CD14-positive monocyte (primary cell): Measurements from ENCODE around the gene CNTN5. TPM values are rescaled to one million over a fixed set of nuclear protein-coding genes. Genes with fewer than 3 reads are reported as not detected.

ENCODE experiments used
- DNase-seq, 3 donors: peaks; one replicate each; pipeline ENCODE4 v3.0.0-alpha.2; 2011 to 2022
- H2AFZ ChIP-seq: 2 replicates; pipeline ENCODE4 v1.6.0; 2012; ENCODE audit warnings: mild to moderate bottlenecking, low read depth, low read length, inconsistent platforms; ENCODE audit not compliant: insufficient read depth, poor library complexity, severe bottlenecking
- H3K27ac ChIP-seq, 2 donors: 1 replicate in 1 of 2; 2 replicates in 1 of 2; pipeline ENCODE4 v1.5.1; 2012 to 2013; ENCODE audit warnings: low read length in 2 of 2, control low read depth in 1 of 2, inconsistent platforms in 1 of 2, low read depth in 1 of 2, mild to moderate bottlenecking in 1 of 2
- H3K27me3 ChIP-seq, 2 donors: one replicate each; pipeline versions ENCODE4 v1.6.0 to v1.6.1; 2011 to 2013; ENCODE audit warnings: low read length in 2 of 2; ENCODE audit not compliant: control insufficient read depth in 2 of 2, insufficient read depth in 2 of 2
- H3K36me3 ChIP-seq, 2 donors: replicated peaks in 1 of 2; 1 replicate in 1 of 2; 2 replicates in 1 of 2; pipeline versions ENCODE4 v1.5.1 to v1.6.1; 2012 to 2013; ENCODE audit warnings: low read length in 2 of 2, control low read depth in 1 of 2, inconsistent platforms in 1 of 2, mild to moderate bottlenecking in 1 of 2; ENCODE audit not compliant: insufficient read depth in 2 of 2, control insufficient read depth in 1 of 2
- H3K4me1 ChIP-seq, 2 donors: 1 replicate in 1 of 2; 2 replicates in 1 of 2; pipeline versions ENCODE4 v1.5.1 to v1.6.1; 2012 to 2013; ENCODE audit warnings: low read length in 2 of 2, control low read depth in 1 of 2, inconsistent platforms in 1 of 2, mild to moderate bottlenecking in 1 of 2, moderate library complexity in 1 of 2; ENCODE audit not compliant: insufficient read depth in 2 of 2, control insufficient read depth in 1 of 2
- H3K4me2 ChIP-seq: replicated peaks from 2 replicates; pipeline ENCODE3; 2012; ENCODE audit warnings: low read length, moderate library complexity, mild to moderate bottlenecking; ENCODE audit not compliant: poor library complexity, severe bottlenecking; ENCODE audit errors: extremely low read depth
- H3K4me3 ChIP-seq, 3 experiments: fragments of 200-600 bp in 1 of 3; sonication (generic) in 1 of 3; replicated peaks in 1 of 3; 1 replicate in 2 of 3; 2 replicates in 1 of 3; pipeline ENCODE4 v1.5.1; 2011 to 2013; ENCODE audit warnings: low read length in 3 of 3, mild to moderate bottlenecking in 3 of 3, control low read depth in 2 of 3, low read depth in 2 of 3, inconsistent platforms in 1 of 3, moderate library complexity in 1 of 3
- H3K79me2 ChIP-seq: 2 replicates; pipeline ENCODE4 v1.6.0; 2012; ENCODE audit warnings: mild to moderate bottlenecking, control low read depth, inconsistent platforms, low read length, moderate library complexity; ENCODE audit not compliant: insufficient read depth
- H3K9ac ChIP-seq: 2 replicates; pipeline ENCODE4 v1.6.0; 2017; ENCODE audit warnings: low read length, mild to moderate bottlenecking; ENCODE audit not compliant: insufficient read depth, poor library complexity, severe bottlenecking
- H3K9me3 ChIP-seq, 2 donors: replicated peaks in 1 of 2; 1 replicate in 1 of 2; 2 replicates in 1 of 2; pipeline versions ENCODE4 v1.5.1 to v1.6.1; 2012 to 2013; ENCODE audit warnings: low read length in 2 of 2, control low read depth in 1 of 2; ENCODE audit not compliant: control insufficient read depth in 1 of 2, insufficient read depth in 1 of 2
- H4K20me1 ChIP-seq: 2 replicates; pipeline ENCODE4 v1.6.0; 2012; ENCODE audit warnings: mild to moderate bottlenecking, low read length, control low read depth, moderate library complexity; ENCODE audit not compliant: insufficient read depth
- H3K27ac Mint-ChIP-seq, 7 donors: one replicate each; pipeline ENCODE4 v1.8.0; 2020; ENCODE audit warnings: mild to moderate bottlenecking in 7 of 7, mixed read lengths in 7 of 7, moderate library complexity in 6 of 7, inconsistent platforms in 2 of 7
- H3K27me3 Mint-ChIP-seq, 3 donors: one replicate each; pipeline ENCODE4 v1.8.0; 2021 to 2022; ENCODE audit warnings: low read depth in 3 of 3, mild to moderate bottlenecking in 3 of 3, mixed read lengths in 3 of 3, moderate library complexity in 3 of 3, inconsistent platforms in 1 of 3
- H3K36me3 Mint-ChIP-seq, 2 donors: one replicate each; pipeline ENCODE4 v1.8.0; 2020; ENCODE audit warnings: mixed read lengths in 2 of 2, inconsistent platforms in 1 of 2, mild to moderate bottlenecking in 1 of 2
- H3K4me1 Mint-ChIP-seq: one replicate; pipeline ENCODE4 v1.8.0; 2020; ENCODE audit warnings: mild to moderate bottlenecking, mixed read lengths
- H3K4me3 Mint-ChIP-seq, 2 donors: one replicate each; pipeline ENCODE4 v1.8.0; 2020; ENCODE audit warnings: mild to moderate bottlenecking in 2 of 2, mixed read lengths in 2 of 2, moderate library complexity in 1 of 2
- H3K9me3 Mint-ChIP-seq, 7 donors: one replicate each; pipeline ENCODE4 v1.8.0; 2020 to 2022; ENCODE audit warnings: mixed read lengths in 7 of 7, mild to moderate bottlenecking in 6 of 7, moderate library complexity in 6 of 7, inconsistent platforms in 2 of 7
- WGBS: methylation state at CpG from one replicate; pipeline ENCODE4 v1.1.5; 2013; ENCODE audit warnings: missing lambda C conversion rate; ENCODE audit not compliant: insufficient coverage; 5-methylcytosine and 5-hydroxymethylcytosine counted together
- intact Hi-C, 2 donors: fragments of 100-400 bp; cut with micrococcal nuclease; formaldehyde crosslinking; loops; one replicate each; pipeline versions ENCODE4 v1.15.0 to v1.15.1; 2023
- polyA plus RNA-seq, 3 donors: library from polyadenylated mRNA; depleted of rRNA in 1 of 3; unstranded in 2 of 3; stranded (reverse) in 1 of 3; fragments of 300-500 nt in 2 of 3; fragments of >200 nt in 1 of 3; fragmentation: Illumina TruSeq in 2 of 3; gene quantifications; 1 replicate in 2 of 3; 2 replicates in 1 of 3; pipeline ENCODE4 v1.2.3, GENCODE V29; 2012 to 2021
- TF ChIP-seq, protein P1 (sequence below): fragments of 200-600 bp; IDR thresholded peaks from one replicate; pipeline ENCODE4 v1.8.0; 2022; ENCODE audit warnings: antibody characterized with exemption, mild to moderate bottlenecking

The CNTN5 gene
- polyA plus RNA-seq, 3 donors, result not detected

DNA sequence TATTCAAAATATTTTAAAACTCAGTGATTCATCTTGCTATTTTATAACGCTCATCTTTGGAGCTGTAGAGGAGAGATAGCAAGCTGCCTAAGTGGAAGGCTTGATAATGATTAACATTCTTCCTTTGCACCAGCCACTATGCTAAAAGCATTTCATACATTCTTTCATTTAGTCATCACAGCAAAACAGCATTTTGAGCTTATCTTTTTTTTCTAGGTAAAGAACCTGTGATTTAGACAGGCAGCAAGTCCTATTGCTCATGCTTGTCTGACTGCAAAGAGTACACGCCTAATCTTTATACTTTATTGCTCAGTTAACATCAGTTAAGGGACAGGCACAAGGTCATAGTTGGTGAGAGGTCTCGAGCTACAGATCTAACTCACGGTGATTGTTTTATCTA, 953.2 kb downstream of the CNTN5 start:
- WGBS, result no CpG with 5 or more reads among the region's 4 CpGs
- no peaks in the 10 kb centered on the region for H3K27me3 ChIP-seq
- no peak overlapping the region for H3K27ac ChIP-seq
- Mint-ChIP-seq H3K4me1 (no peaks in the 10 kb centered on the region), H3K9me3 (peaks cover 0 to 16% (median 4%) of the 10 kb centered on the region in 7 donors), H3K4me3 (no peak overlapping the region), H3K36me3 (no peaks in the 10 kb centered on the region), H3K27me3 (no peaks in the 10 kb centered on the region), H3K27ac (no peak overlapping the region)
- H3K4me1 ChIP-seq, result no peaks in the 10 kb centered on the region
- intact Hi-C loops, result no loop called here
- no peaks in the 10 kb centered on the region for H3K36me3 ChIP-seq
- H2AFZ ChIP-seq, result no peak overlapping the region
- H3K9ac ChIP-seq, result no peak overlapping the region
- TF ChIP-seq, protein P1, sequence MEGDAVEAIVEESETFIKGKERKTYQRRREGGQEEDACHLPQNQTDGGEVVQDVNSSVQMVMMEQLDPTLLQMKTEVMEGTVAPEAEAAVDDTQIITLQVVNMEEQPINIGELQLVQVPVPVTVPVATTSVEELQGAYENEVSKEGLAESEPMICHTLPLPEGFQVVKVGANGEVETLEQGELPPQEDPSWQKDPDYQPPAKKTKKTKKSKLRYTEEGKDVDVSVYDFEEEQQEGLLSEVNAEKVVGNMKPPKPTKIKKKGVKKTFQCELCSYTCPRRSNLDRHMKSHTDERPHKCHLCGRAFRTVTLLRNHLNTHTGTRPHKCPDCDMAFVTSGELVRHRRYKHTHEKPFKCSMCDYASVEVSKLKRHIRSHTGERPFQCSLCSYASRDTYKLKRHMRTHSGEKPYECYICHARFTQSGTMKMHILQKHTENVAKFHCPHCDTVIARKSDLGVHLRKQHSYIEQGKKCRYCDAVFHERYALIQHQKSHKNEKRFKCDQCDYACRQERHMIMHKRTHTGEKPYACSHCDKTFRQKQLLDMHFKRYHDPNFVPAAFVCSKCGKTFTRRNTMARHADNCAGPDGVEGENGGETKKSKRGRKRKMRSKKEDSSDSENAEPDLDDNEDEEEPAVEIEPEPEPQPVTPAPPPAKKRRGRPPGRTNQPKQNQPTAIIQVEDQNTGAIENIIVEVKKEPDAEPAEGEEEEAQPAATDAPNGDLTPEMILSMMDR, result no peak
- no peak overlapping the region for H3K4me3 ChIP-seq
- H4K20me1 ChIP-seq, result no peaks in the 10 kb centered on the region
- DNase-seq, result no peak
- H3K79me2 ChIP-seq, result no peaks in the 10 kb centered on the region
- no peak overlapping the region for H3K4me2 ChIP-seq
- peaks cover 16 to 17% of the 10 kb centered on the region in 2 donors for H3K9me3 ChIP-seq

DNA sequence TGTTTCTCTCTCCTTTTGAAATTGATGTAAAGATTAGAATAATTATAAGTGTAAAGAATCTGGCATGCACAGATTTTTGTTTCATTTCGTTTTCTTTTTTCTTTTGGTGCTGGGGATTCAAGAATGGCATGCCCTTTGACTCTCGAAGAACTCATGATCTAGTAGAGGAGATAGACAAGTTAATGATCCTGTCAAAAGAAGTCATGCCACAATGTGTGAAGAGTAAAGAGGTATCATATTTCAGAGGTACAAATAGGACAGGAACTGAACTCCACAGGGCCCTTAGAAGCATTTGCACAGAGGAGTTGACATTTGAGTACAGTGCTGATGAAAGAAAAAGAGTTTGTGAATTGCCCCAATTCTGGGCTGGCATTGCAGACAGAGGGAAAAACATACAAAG, 958.3 kb downstream of the CNTN5 start:
- Mint-ChIP-seq H3K27me3 (no peaks in the 10 kb centered on the region), H3K36me3 (no peaks in the 10 kb centered on the region), H3K4me1 (no peaks in the 10 kb centered on the region), H3K9me3 (peaks cover 0 to 10% (median 7%) of the 10 kb centered on the region in 7 donors), H3K27ac (no peak overlapping the region), H3K4me3 (no peak overlapping the region)
- 94% methylated on average over 2 of the region's 2 CpGs for WGBS
- peaks cover 17 to 20% of the 10 kb centered on the region in 2 donors for H3K9me3 ChIP-seq
- no peaks in the 10 kb centered on the region for H4K20me1 ChIP-seq
- no peak overlapping the region for H2AFZ ChIP-seq
- no peak for DNase-seq
- intact Hi-C loops, result no loop called here
- H3K4me2 ChIP-seq, result no peak overlapping the region
- no peak overlapping the region for H3K9ac ChIP-seq
- no peaks in the 10 kb centered on the region for H3K4me1 ChIP-seq
- no peaks in the 10 kb centered on the region for H3K36me3 ChIP-seq
- H3K27ac ChIP-seq, result no peak overlapping the region
- H3K4me3 ChIP-seq, result no peak overlapping the region
- H3K79me2 ChIP-seq, result no peaks in the 10 kb centered on the region
- TF ChIP-seq, protein P1, result no peak
- no peaks in the 10 kb centered on the region for H3K27me3 ChIP-seq
